Measurements from ENCODE around the gene FGF22. TPM values are rescaled to one million over a fixed set of nuclear protein-coding genes. Genes with fewer than 3 reads are reported as not detected.

Gene FGF22
- total RNA-seq, 3 donors from 2014 or later (not counting 1 experiment from before 2014, with no cell fraction given) = 0.31 to 0.58 (median 0.41) TPM

DNA sequence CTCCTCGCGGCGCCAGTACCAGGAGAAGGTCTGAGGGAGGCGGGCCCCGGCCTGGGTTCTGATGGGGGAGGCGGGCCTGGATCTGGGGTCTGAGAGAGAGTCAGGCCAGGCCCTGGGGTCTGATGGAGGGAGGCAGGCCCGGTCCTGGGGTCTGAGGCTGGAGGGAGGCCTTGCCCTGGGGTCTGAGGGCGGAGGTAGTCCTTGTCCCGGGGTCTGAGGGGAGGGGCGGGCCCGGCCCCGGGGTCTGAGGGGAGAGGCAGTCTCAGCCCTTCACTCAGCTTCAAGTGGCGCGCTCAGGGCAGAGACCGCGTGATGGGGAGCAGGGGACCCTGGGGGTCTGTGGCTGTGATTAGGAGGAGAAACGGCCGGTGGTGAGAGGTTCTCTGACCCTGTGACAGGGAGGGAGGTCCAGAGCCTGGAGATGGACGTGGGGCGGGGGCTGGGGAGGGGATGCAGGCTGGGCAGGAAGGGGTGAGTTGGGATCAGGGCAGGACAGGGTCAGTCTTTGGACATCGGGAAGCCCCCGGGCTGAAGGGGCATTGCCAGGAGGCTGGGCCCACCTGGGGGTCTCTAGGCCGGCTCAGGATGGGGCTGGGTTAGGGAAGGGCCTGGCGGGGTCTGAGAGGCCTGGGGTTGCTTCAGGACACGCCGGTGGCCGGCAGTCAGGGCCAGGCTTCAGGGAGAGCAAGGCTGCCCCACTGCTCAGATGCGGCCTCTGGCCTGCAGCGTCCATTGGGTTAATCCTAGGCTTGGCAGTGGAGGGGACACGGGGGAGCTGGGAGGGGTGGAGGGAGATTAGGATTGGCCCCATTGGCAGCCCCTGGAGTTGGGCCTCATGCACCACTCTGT lies 31.3 kb upstream of the FGF22 start:
- Histone ChIP-seq H3K27me3 (ENCODE audit: control insufficient read depth, insufficient read depth, low read length) (peaks cover 4% of the 10 kb centered on the region), H3K4me3 (ENCODE audit: low read length) (peak overlapping the region; percentile 11), H3K27ac (ENCODE audit: low read length) (peak overlapping the region; percentile 53), H3K4me1 (ENCODE audit: control insufficient read depth, insufficient read depth, low read length) (peaks cover 51% of the 10 kb centered on the region), H3K36me3 (ENCODE audit: control insufficient read depth, insufficient read depth, low read length) (no peaks in the 10 kb centered on the region), H3K9me3 (ENCODE audit: control insufficient read depth, insufficient read depth, low read length) (no peaks in the 10 kb centered on the region)
- no peaks in the 10 kb centered on the region for H3K9me3 Mint-ChIP-seq
- H3K36me3 Mint-ChIP-seq = no peaks in the 10 kb centered on the region
- H3K27me3 Mint-ChIP-seq (ENCODE audit: low read depth in 2 of 2) = no peaks in the 10 kb centered on the region
- peaks cover 12 to 21% of the 10 kb centered on the region in 2 donors for H3K4me1 Mint-ChIP-seq
- no peak for DNase-seq
- WGBS (ENCODE audit: insufficient coverage) = 88% methylated on average over 30 of the region's 30 CpGs
- TF ChIP-seq, protein P1, sequence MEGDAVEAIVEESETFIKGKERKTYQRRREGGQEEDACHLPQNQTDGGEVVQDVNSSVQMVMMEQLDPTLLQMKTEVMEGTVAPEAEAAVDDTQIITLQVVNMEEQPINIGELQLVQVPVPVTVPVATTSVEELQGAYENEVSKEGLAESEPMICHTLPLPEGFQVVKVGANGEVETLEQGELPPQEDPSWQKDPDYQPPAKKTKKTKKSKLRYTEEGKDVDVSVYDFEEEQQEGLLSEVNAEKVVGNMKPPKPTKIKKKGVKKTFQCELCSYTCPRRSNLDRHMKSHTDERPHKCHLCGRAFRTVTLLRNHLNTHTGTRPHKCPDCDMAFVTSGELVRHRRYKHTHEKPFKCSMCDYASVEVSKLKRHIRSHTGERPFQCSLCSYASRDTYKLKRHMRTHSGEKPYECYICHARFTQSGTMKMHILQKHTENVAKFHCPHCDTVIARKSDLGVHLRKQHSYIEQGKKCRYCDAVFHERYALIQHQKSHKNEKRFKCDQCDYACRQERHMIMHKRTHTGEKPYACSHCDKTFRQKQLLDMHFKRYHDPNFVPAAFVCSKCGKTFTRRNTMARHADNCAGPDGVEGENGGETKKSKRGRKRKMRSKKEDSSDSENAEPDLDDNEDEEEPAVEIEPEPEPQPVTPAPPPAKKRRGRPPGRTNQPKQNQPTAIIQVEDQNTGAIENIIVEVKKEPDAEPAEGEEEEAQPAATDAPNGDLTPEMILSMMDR (IDR thresholded peaks at IDR 0.05) = no peak
- no peak for ATAC-seq
- peak overlapping the region; percentile 40 for H3K4me3 Mint-ChIP-seq
- intact Hi-C loops (cut with micrococcal nuclease) = no loop called here
- peak overlapping the region in 1 of 2 donors; percentile 35 for H3K27ac Mint-ChIP-seq

DNA sequence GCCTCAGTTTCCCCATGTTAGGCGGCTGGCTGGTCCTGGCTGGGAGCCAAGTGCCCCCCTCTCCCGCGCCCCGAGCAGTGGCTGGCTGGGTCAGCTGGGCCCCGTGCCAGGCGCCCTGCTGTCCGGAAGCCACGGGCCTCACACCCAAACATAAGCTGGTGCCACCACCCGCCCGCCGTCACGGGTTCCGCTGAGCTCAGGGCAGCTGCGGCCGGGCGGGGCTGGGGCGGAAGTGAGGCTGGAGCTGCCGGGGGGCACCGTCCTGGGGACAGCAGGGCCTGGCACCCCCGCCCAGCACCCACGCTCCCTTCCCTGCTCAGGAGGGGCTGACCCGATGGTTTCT lies 30.7 kb upstream of the FGF22 start:
- Histone ChIP-seq H3K27ac (ENCODE audit: low read length) (peak overlapping the region; percentile 78), H3K4me1 (ENCODE audit: control insufficient read depth, insufficient read depth, low read length) (peaks cover 51% of the 10 kb centered on the region), H3K27me3 (ENCODE audit: control insufficient read depth, insufficient read depth, low read length) (peaks cover 4% of the 10 kb centered on the region), H3K4me3 (ENCODE audit: low read length) (no peak overlapping the region), H3K9me3 (ENCODE audit: control insufficient read depth, insufficient read depth, low read length) (no peaks in the 10 kb centered on the region), H3K36me3 (ENCODE audit: control insufficient read depth, insufficient read depth, low read length) (no peaks in the 10 kb centered on the region)
- TF ChIP-seq, protein P1 (IDR thresholded peaks at IDR 0.05) = no peak
- intact Hi-C loops (cut with micrococcal nuclease) = no loop called here
- ATAC-seq (peak; percentile 15 to 49 (median 33)), DNase-seq (no peak)
- H3K27me3 Mint-ChIP-seq (ENCODE audit: low read depth in 2 of 2) = no peaks in the 10 kb centered on the region
- 66% methylated on average over 22 of the region's 22 CpGs for WGBS (ENCODE audit: insufficient coverage)
- H3K27ac Mint-ChIP-seq = peak overlapping the region in 1 of 2 donors; percentile 35
- no peaks in the 10 kb centered on the region for H3K9me3 Mint-ChIP-seq
- no peak overlapping the region for H3K4me3 Mint-ChIP-seq
- peaks cover 12 to 21% of the 10 kb centered on the region in 2 donors for H3K4me1 Mint-ChIP-seq
- H3K36me3 Mint-ChIP-seq = no peaks in the 10 kb centered on the region

DNA sequence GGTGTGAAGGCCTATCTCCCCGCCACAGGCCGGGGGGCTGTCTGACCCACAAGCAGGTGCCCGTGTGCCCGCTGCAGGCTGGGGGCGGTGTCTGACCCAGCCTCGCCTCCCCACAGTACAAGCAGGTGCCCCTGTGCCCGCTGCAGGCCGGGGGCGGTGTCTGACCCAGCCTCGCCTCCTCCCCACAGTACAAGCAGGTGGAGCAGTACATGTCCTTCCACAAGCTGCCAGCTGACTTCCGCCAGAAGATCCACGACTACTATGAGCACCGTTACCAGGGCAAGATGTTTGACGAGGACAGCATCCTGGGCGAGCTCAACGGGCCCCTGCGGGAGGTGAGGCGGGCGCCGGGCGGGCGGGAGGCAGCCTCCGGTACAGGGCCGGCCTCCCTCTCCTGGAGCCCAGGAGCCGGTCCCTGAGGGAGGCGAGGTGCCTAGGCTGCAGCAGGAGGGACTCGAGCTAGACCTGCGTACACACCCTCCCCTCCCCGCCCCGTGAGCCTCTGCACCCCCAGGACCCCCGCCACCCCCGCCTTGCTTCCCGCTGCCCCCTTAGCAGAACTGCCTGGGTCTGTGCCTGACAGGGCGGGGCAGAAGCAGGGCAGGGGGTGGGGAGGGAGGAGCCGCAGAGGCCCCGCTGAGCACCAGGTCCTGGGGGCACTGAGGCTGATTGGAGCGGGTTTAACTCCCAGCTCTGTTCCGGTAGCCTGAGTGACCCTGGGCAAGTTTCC lies 29.4 kb upstream of the FGF22 start:
- peak; percentile 26 to 51 (median 38) for ATAC-seq
- Mint-ChIP-seq H3K36me3 (no peaks in the 10 kb centered on the region), H3K27ac (peak overlapping the region; percentile 51 to 84), H3K4me3 (peak overlapping the region; percentile 82), H3K4me1 (peaks cover 12 to 21% of the 10 kb centered on the region in 2 donors), H3K9me3 (no peaks in the 10 kb centered on the region), H3K27me3 (ENCODE audit: low read depth in 2 of 2) (peaks cover 3 to 7% of the 10 kb centered on the region in 2 donors)
- 34% methylated on average over 32 of the region's 38 CpGs for WGBS (ENCODE audit: insufficient coverage)
- Histone ChIP-seq H3K36me3 (ENCODE audit: control insufficient read depth, insufficient read depth, low read length) (no peaks in the 10 kb centered on the region), H3K4me3 (ENCODE audit: low read length) (peak overlapping the region; percentile 37), H3K4me1 (ENCODE audit: control insufficient read depth, insufficient read depth, low read length) (peaks cover 51% of the 10 kb centered on the region), H3K9me3 (ENCODE audit: control insufficient read depth, insufficient read depth, low read length) (no peaks in the 10 kb centered on the region), H3K27me3 (ENCODE audit: control insufficient read depth, insufficient read depth, low read length) (peaks cover 4% of the 10 kb centered on the region), H3K27ac (ENCODE audit: low read length) (peak overlapping the region; percentile 78)
- DNase-seq = peak in 1 of 2 donors; percentile 67
- intact Hi-C loops (cut with micrococcal nuclease) = no loop called here
- TF ChIP-seq, protein P1 (IDR thresholded peaks at IDR 0.05) = no peak

Data from natural killer cell (primary cell).